ENCODE measurements around the gene RPS18. TPM values are rescaled to one million over a fixed set of nuclear protein-coding genes. Genes with fewer than 3 reads are reported as not detected.

Gene RPS18
- polyA plus RNA-seq, 2 of the 4 experiments (the other 2 are of a cell fraction): 3,426 to 3,611 TPM

GRCh38 chr6:33301877-33302276 lies 30.0 kb downstream of the RPS18 start:
- TF ChIP-seq EHMT2 (IDR thresholded peaks at IDR 0.05; ENCODE audit: low read depth) (no peak), JUNB (IDR thresholded peaks at IDR 0.05) (no peak), ELK1 (IDR thresholded peaks at IDR 0.05; ENCODE audit: low read depth, low read length) (no peak), SMC3 (IDR thresholded peaks at IDR 0.05) (no peak), ZC3H11A (IDR thresholded peaks at IDR 0.05) (no peak), HEYL (CRISPR knock-in tag; IDR thresholded peaks at IDR 0.05) (no peak), NFE2L2 (conservative IDR thresholded peaks at IDR 0.05; ENCODE audit: low read length) (no peak), EP300 (IDR thresholded peaks at IDR 0.05) (no peak)
- FAIRE-seq: no peak
- ChIA-PET CTCF (interaction anchor here (0.6 to 3.8 kb wide), 4 partner anchors 9 to 376 kb away, joined by 3 to 40 read pairs (median 4); partner anchors contain the start of gene TAPBP), POLR2A (no interaction called here)
- Histone ChIP-seq H3K9me3 (no peaks in the 10 kb centered on the region), H3K4me2 (no peak overlapping the region), H3K27ac (no peak overlapping the region), H3K4me3 (no peak overlapping the region), H3K4me1 (peaks cover 4% of the 10 kb centered on the region; the same call in 1 of the 3 replicates)
- ATAC-seq: no peak
- DNase-seq (ENCODE audit: low read depth in 1 of 2, low spot score in 1 of 2): no peak
- 97% methylated on average over 3 of the region's 3 CpGs for WGBS (ENCODE audit: missing lambda C conversion rate)

- ChIA-PET POLR2A (no interaction called here), CTCF (no interaction called here)
- Histone ChIP-seq H3K27ac (no peak overlapping the region), H3K9me3 (no peaks in the 10 kb centered on the region), H3K4me1 (no peaks in the 10 kb centered on the region), H3K4me2 (no peak overlapping the region), H3K4me3 (no peak overlapping the region)
- ATAC-seq (no peak), DNase-seq (ENCODE audit: low read depth in 1 of 2, low spot score in 1 of 2) (no peak), FAIRE-seq (no peak)
- 93% methylated on average over 6 of the region's 16 CpGs for WGBS (ENCODE audit: missing lambda C conversion rate)
- TF ChIP-seq, protein P1, sequence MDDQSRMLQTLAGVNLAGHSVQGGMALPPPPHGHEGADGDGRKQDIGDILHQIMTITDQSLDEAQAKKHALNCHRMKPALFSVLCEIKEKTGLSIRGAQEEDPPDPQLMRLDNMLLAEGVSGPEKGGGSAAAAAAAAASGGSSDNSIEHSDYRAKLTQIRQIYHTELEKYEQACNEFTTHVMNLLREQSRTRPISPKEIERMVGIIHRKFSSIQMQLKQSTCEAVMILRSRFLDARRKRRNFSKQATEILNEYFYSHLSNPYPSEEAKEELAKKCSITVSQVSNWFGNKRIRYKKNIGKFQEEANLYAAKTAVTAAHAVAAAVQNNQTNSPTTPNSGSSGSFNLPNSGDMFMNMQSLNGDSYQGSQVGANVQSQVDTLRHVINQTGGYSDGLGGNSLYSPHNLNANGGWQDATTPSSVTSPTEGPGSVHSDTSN (IDR thresholded peaks at IDR 0.05): no peak
- TF ChIP-seq CTCF (IDR thresholded peaks at IDR 0.05) (no peak), FOSL2 (IDR thresholded peaks at IDR 0.05) (no peak), FOSL2 (CRISPR knock-in tag; IDR thresholded peaks at IDR 0.05) (no peak), BCL3 (IDR thresholded peaks at IDR 0.05) (no peak), HOXA7 (CRISPR knock-in tag; IDR thresholded peaks at IDR 0.05) (no peak), RCOR1 (IDR thresholded peaks at IDR 0.05; ENCODE audit: low read depth, low read length) (no peak), RARB (CRISPR knock-in tag; IDR thresholded peaks at IDR 0.05) (no peak), E2F6 (IDR thresholded peaks at IDR 0.05; ENCODE audit: borderline replicate concordance, low read depth) (no peak), REST (IDR thresholded peaks at IDR 0.05) (no peak), BHLHE40 (IDR thresholded peaks at IDR 0.05; ENCODE audit: low read depth, low read length) (no peak), RAD21 (conservative IDR thresholded peaks at IDR 0.05 in 1 of 2, IDR thresholded peaks at IDR 0.05 in 1 of 2) (no peak), CBX2 (IDR thresholded peaks at IDR 0.05; ENCODE audit: borderline replicate concordance, low read depth) (no peak)
- TF ChIP-seq, protein P2, sequence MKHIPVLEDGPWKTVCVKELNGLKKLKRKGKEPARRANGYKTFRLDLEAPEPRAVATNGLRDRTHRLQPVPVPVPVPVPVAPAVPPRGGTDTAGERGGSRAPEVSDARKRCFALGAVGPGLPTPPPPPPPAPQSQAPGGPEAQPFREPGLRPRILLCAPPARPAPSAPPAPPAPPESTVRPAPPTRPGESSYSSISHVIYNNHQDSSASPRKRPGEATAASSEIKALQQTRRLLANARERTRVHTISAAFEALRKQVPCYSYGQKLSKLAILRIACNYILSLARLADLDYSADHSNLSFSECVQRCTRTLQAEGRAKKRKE (CRISPR knock-in tag; IDR thresholded peaks at IDR 0.05; ENCODE audit: low read depth): no peak
Measured at GRCh38 chr6:33304216-33304615, 32.3 kb downstream of the RPS18 start.
